ACHN (cell line): ENCODE measurements around the gene N4BP3.

Source experiments
- DNase-seq: peaks from one replicate; pipeline ENCODE4 v3.0.0-alpha.2; 2015
- in situ Hi-C: cut with HindIII; loops from 2 replicates; pipeline ENCODE4 v1.10.0; 2017; ENCODE audit warnings: low sequenced_read_pairs, low pct_ligation_motif_present, low pct_unique_long_range_greater_than_20kb

The N4BP3 gene

GRCh38 chr5:178090856-178091255 is 22.5 kb upstream of the N4BP3 start:
- in situ Hi-C loops, result no loop called here
- no peak for DNase-seq

- in situ Hi-C loops, result no loop called here
- no peak for DNase-seq
These were observed 20.2 kb upstream of the N4BP3 start for GRCh38 chr5:178093134-178093533.

- DNase-seq, result no peak
- in situ Hi-C loops, result no loop called here
These were observed 19.0 kb upstream of the N4BP3 start for GRCh38 chr5:178094345-178094744.

- DNase-seq, result no peak
- in situ Hi-C loops, result no loop called here
These were observed 14.6 kb upstream of the N4BP3 start for GRCh38 chr5:178098685-178099084.

GRCh38 chr5:178103612-178104011 is 9.7 kb upstream of the N4BP3 start:
- no peak for DNase-seq
- in situ Hi-C loops, result no loop called here

- in situ Hi-C loops, result no loop called here
- no peak for DNase-seq
These were observed 8.8 kb upstream of the N4BP3 start for GRCh38 chr5:178104492-178104891.

GRCh38 chr5:178106086-178106485 is 7.2 kb upstream of the N4BP3 start:
- in situ Hi-C loops, result no loop called here
- no peak for DNase-seq

- DNase-seq, result no peak
- in situ Hi-C loops, result no loop called here
These were observed 6.6 kb upstream of the N4BP3 start for GRCh38 chr5:178106556-178107239.

- DNase-seq, result no peak
- in situ Hi-C loops, result no loop called here
These were observed 5.5 kb upstream of the N4BP3 start for GRCh38 chr5:178107756-178108310.

GRCh38 chr5:178108446-178108845 is 4.9 kb upstream of the N4BP3 start:
- DNase-seq, result no peak
- in situ Hi-C loops, result no loop called here

GRCh38 chr5:178108966-178109365 is 4.4 kb upstream of the N4BP3 start:
- no peak for DNase-seq

GRCh38 chr5:178110511-178110910 is 2.8 kb upstream of the N4BP3 start:
- DNase-seq, result no peak
- in situ Hi-C loops, result no loop called here

More at GRCh38 chr5:178108966-178109365, 4.4 kb upstream of the N4BP3 start:
- in situ Hi-C loops, result no loop called here

- in situ Hi-C loops, result no loop called here
- DNase-seq, result no peak
These were observed 1.4 kb upstream of the N4BP3 start for GRCh38 chr5:178111925-178112324.

GRCh38 chr5:178112545-178112944 is 787 bp upstream of the N4BP3 start:
- in situ Hi-C loops, result no loop called here
- DNase-seq, result no peak

GRCh38 chr5:178113841-178114324 is 551 bp downstream of the N4BP3 start:
- no peak for DNase-seq
- in situ Hi-C loops, result no loop called here

- no peak for DNase-seq
- in situ Hi-C loops, result no loop called here
These were observed 1.2 kb downstream of the N4BP3 start for GRCh38 chr5:178114325-178115135.

- in situ Hi-C loops, result no loop called here
- no peak for DNase-seq
These were observed 1.9 kb downstream of the N4BP3 start for GRCh38 chr5:178115136-178115813.

GRCh38 chr5:178115814-178116142 is 2.4 kb downstream of the N4BP3 start:
- in situ Hi-C loops, result no loop called here

More at GRCh38 chr5:178115814-178116142, 2.4 kb downstream of the N4BP3 start:
- no peak for DNase-seq
